Panc1 (cell line): Measurements from ENCODE around the gene CDK5RAP3.

Experiments
- POLR2AphosphoS5 ChIP-seq: IDR thresholded peaks from 2 replicates; pipeline ENCODE4 v1.6.1; 2012; ENCODE audit warnings: mild to moderate bottlenecking, low read depth, low read length, moderate library complexity
- REST ChIP-seq, 2 experiments: IDR thresholded peaks; 2 replicates each; pipeline ENCODE4 v1.6.1; 2011 to 2012; ENCODE audit warnings: low read depth in 2 of 2, control low read depth in 1 of 2, low read length in 1 of 2, mild to moderate bottlenecking in 1 of 2, moderate library complexity in 1 of 2; ENCODE audit not compliant: insufficient read depth in 1 of 2
- TF ChIP-seq, protein P1 (sequence below): fragments of 450-650 bp; IDR thresholded peaks from 2 replicates; pipeline ENCODE4 v1.5.1; 2017; ENCODE audit warnings: mild to moderate bottlenecking

DNA sequence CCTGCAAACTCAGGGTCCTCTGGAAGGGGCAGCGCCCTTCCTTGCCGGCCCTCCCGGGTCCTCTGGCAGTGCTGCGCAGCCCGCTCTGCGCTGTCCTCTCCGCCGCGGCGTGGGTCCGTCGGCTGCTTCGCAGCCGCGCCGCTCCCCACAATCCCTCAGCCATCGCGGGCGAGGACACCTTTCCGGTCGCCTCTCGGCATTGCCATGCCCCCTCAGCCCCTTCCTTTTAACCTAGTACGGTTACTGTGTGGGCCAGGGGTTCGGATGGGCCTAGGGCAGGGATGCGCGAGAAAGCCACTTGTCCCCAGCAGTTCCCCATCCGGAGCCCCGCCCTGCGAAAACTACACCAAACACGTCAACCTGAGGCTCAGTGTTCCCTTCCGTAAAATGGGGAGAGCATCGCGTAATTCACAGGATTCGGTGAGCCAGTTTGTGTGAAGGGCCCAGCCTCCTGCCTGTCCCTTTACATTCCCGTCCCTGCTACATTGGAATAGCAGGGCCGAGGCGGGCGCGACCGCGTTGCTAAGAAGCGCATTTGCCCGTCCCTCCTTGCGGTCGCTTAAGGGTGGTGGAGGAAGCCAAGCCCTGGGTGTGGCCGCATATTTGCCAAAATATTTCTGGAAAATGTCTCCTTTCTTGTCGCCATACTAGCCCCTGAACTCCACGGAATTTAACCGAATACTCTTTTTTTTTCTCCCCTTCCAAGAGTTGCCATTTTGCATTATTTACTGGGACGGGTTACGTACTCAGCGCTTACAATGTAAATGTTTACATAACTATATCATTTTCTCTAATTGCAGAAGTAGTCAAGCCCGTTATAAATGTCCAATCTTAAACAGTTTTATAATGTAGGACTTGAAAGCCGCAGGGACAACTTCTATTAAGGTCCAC is 53.5 kb downstream of the CDK5RAP3 start:
- TF ChIP-seq, protein P1, sequence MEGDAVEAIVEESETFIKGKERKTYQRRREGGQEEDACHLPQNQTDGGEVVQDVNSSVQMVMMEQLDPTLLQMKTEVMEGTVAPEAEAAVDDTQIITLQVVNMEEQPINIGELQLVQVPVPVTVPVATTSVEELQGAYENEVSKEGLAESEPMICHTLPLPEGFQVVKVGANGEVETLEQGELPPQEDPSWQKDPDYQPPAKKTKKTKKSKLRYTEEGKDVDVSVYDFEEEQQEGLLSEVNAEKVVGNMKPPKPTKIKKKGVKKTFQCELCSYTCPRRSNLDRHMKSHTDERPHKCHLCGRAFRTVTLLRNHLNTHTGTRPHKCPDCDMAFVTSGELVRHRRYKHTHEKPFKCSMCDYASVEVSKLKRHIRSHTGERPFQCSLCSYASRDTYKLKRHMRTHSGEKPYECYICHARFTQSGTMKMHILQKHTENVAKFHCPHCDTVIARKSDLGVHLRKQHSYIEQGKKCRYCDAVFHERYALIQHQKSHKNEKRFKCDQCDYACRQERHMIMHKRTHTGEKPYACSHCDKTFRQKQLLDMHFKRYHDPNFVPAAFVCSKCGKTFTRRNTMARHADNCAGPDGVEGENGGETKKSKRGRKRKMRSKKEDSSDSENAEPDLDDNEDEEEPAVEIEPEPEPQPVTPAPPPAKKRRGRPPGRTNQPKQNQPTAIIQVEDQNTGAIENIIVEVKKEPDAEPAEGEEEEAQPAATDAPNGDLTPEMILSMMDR: peak; percentile 10; the same call in 1 of the 2 replicates
- TF ChIP-seq REST (IDR thresholded peaks at IDR 0.05; ENCODE audit: insufficient read depth in 1 of 2, low read depth in 2 of 2, low read length in 1 of 2) (no peak), POLR2AphosphoS5 (no peak)
